Erythroblast (primary cell): ENCODE results near the gene GDF9.

ENCODE experiments used
- DNase-seq, 2 experiments: peaks; one replicate each; lab custom pipeline; 2025; lab: John Stamatoyannopoulos, UW
- GATA1 ChIP-seq: IDR thresholded peaks from 2 replicates; pipeline ENCODE4 v1.6.1; 2011; ENCODE audit warnings: low read depth, mild to moderate bottlenecking, control low read depth, low read length, moderate library complexity
- POLR2A ChIP-seq: IDR thresholded peaks from 2 replicates; pipeline ENCODE4 v1.6.1; 2011; ENCODE audit warnings: mild to moderate bottlenecking, low read length

Gene GDF9

GRCh38 chr5:132812781-132813598 lies 53.3 kb downstream of the GDF9 start, which contains the start of gene SOWAHA:
SOWAHA (plus strand) TSS chr5:132813302; CDS start chr5:132813622, 320 bp downstream.
- no peak for TF ChIP-seq POLR2A
- TF ChIP-seq GATA1 = no peak
- DNase-seq = no peak

GRCh38 chr5:132812123-132812765 lies 54.0 kb downstream of the GDF9 start:
- no peak for DNase-seq

More at GRCh38 chr5:132812123-132812765, 54.0 kb downstream of the GDF9 start:
- TF ChIP-seq GATA1 = no peak
- TF ChIP-seq POLR2A = no peak
